Measurements from ENCODE around the gene RPH3AL.

- TF ChIP-seq POLR2AphosphoS5 (IDR thresholded peaks at IDR 0.05) (no peak), CTCF (IDR thresholded peaks at IDR 0.05; ENCODE audit: poor library complexity, severe bottlenecking) (no peak), RAD21 (conservative IDR thresholded peaks at IDR 0.05) (no peak), EP300 (conservative IDR thresholded peaks at IDR 0.05; ENCODE audit: poor library complexity, severe bottlenecking) (no peak), REST (IDR thresholded peaks at IDR 0.05; ENCODE audit: borderline replicate concordance) (no peak), EZH2 (IDR thresholded peaks at IDR 0.05; ENCODE audit: borderline replicate concordance, insufficient read depth, low read length, poor library complexity, severe bottlenecking) (no peak), TAF1 (IDR thresholded peaks at IDR 0.05; ENCODE audit: low read depth) (no peak), MXI1 (conservative IDR thresholded peaks at IDR 0.05; ENCODE audit: poor library complexity, severe bottlenecking) (no peak)
These were observed 132.9 kb downstream of the RPH3AL start for GRCh38 chr17:219696-220095.

Measured in neural cell (in vitro differentiated cells).